Caco-2 (cell line): ENCODE data around the gene EXOC2. TPM values are rescaled to one million over a fixed set of nuclear protein-coding genes. Genes with fewer than 3 reads are reported as not detected.

Experiments used
- BruUV-seq: library from RNA; stranded (reverse); fragments of 400-500 nt; replicated peaks from 2 replicates; lab custom pipeline; 2021; lab: Mats Ljungman, UMichigan
- CTCF ChIA-PET: fragments of 300-600 bp; sonication (Branson Sonifier 250); formaldehyde crosslinking; loops from one replicate; lab custom pipeline; 2022; ENCODE audit warnings: antibody characterized with exemption; lab: Charles Lee
- POLR2A ChIA-PET: fragments of 300-600 bp; sonication (Branson Sonifier 250); formaldehyde crosslinking; loops from one replicate; lab custom pipeline; 2022; ENCODE audit warnings: antibody characterized with exemption; lab: Charles Lee
- DNase-seq, 2 experiments: peaks; one replicate each; pipeline versions ENCODE4 v3.0.0 to v3.0.0-alpha.2; 2020 to 2022
- H3K27me3 ChIP-seq: replicated peaks from 2 replicates; pipeline ENCODE4 v1.6.0; 2011; ENCODE audit warnings: low read length; ENCODE audit not compliant: control insufficient read depth, insufficient read depth
- H3K36me3 ChIP-seq: 2 replicates; pipeline ENCODE4 v1.5.1; 2011; ENCODE audit warnings: low read length; ENCODE audit not compliant: control insufficient read depth, insufficient read depth
- H3K4me1 ChIP-seq: fragments of 250-450 bp; sonication (Bioruptor Pico); 2 replicates; pipeline ENCODE4 v1.5.1; 2020; ENCODE audit warnings: mild to moderate bottlenecking
- H3K4me3 ChIP-seq: 2 replicates; pipeline ENCODE4 v1.5.1; 2011; ENCODE audit warnings: low read depth, mild to moderate bottlenecking, control low read depth, low read length
- H3K9me3 ChIP-seq: fragments of 250-450 bp; sonication (Bioruptor Pico); 2 replicates; pipeline ENCODE4 v1.5.1; 2020; ENCODE audit warnings: mild to moderate bottlenecking, moderate library complexity
- H3K27ac Mint-ChIP-seq: one replicate; pipeline ENCODE4 v1.8.0; 2022; ENCODE audit warnings: mixed read lengths; ENCODE audit not compliant: unreplicated experiment
- H3K27me3 Mint-ChIP-seq: one replicate; pipeline ENCODE4 v1.8.0; 2022; ENCODE audit warnings: mixed read lengths; ENCODE audit not compliant: insufficient read depth, unreplicated experiment
- H3K36me3 Mint-ChIP-seq: one replicate; pipeline ENCODE4 v1.8.0; 2022; ENCODE audit warnings: mild to moderate bottlenecking, mixed read lengths; ENCODE audit not compliant: insufficient read depth, unreplicated experiment
- H3K4me1 Mint-ChIP-seq: one replicate; pipeline ENCODE4 v1.8.0; 2022; ENCODE audit warnings: low read depth, mixed read lengths; ENCODE audit not compliant: unreplicated experiment
- H3K4me3 Mint-ChIP-seq: one replicate; pipeline ENCODE4 v1.8.0; 2022; ENCODE audit warnings: mild to moderate bottlenecking, moderate library complexity, mixed read lengths; ENCODE audit not compliant: unreplicated experiment
- H3K9me3 Mint-ChIP-seq: one replicate; pipeline ENCODE4 v1.8.0; 2022; ENCODE audit warnings: mixed read lengths; ENCODE audit not compliant: unreplicated experiment
- CTCF ChIP-seq, 2 experiments: fragments of 200-600 bp in 1 of 2; IDR thresholded peaks; 1 replicate in 1 of 2; 2 replicates in 1 of 2; pipeline versions ENCODE4 v1.5.1 to v1.8.0; 2011 to 2022; ENCODE audit warnings: antibody characterized with exemption in 1 of 2, control low read depth in 1 of 2, inconsistent platforms in 1 of 2, low read depth in 1 of 2, low read length in 1 of 2, mild to moderate bottlenecking in 1 of 2, moderate library complexity in 1 of 2; ENCODE audit not compliant: insufficient read depth in 1 of 2, severe bottlenecking in 1 of 2, unreplicated experiment in 1 of 2
- intact Hi-C: fragments of 100-400 bp; cut with micrococcal nuclease; formaldehyde crosslinking; loops from one replicate; pipeline ENCODE4 v1.10.0; 2022; ENCODE audit not compliant: unreplicated experiment
- total RNA-seq: library from RNA; stranded (reverse); gene quantifications from 2 replicates; pipeline ENCODE4 v1.2.3, GENCODE V29; 2022

EXOC2 gene
- total RNA-seq, 1 experiment from 2014 or later = 21.4 TPM

- no peaks in the 10 kb centered on the region for H3K27me3 ChIP-seq
- H3K27me3 Mint-ChIP-seq = no peaks in the 10 kb centered on the region
- intact Hi-C loops = no loop called here
- DNase-seq = no peak
- ChIA-PET CTCF (no interaction called here), POLR2A (no interaction called here)
- peaks cover 6% of the 10 kb centered on the region for H3K4me1 Mint-ChIP-seq
- BruUV-seq = no TSS peak
- TF ChIP-seq CTCF (IDR thresholded peaks at IDR 0.05; ENCODE audit: insufficient read depth in 1 of 2, low read depth in 1 of 2, low read length in 1 of 2, severe bottlenecking in 1 of 2, unreplicated experiment in 1 of 2) = no peak
- no peak overlapping the region for H3K4me3 ChIP-seq
- 0 out of 2 replicates have a peak, but pooled peaks cover 8% of the 10 kb centered on the region for H3K4me1 ChIP-seq
- no peaks in the 10 kb centered on the region for H3K36me3 ChIP-seq
- H3K36me3 Mint-ChIP-seq = peaks cover under 1% of the 10 kb centered on the region
- H3K27ac Mint-ChIP-seq = no peak overlapping the region
- H3K9me3 Mint-ChIP-seq = no peaks in the 10 kb centered on the region
- no peak overlapping the region for H3K4me3 Mint-ChIP-seq
- H3K9me3 ChIP-seq = no peaks in the 10 kb centered on the region
Measured at GRCh38 chr6:628766-629165, 64.2 kb downstream of the EXOC2 start.

GRCh38 chr6:626236-626635 lies 66.7 kb downstream of the EXOC2 start:
- no TSS peak for BruUV-seq
- Histone ChIP-seq H3K4me3 (no peak overlapping the region), H3K27me3 (no peaks in the 10 kb centered on the region), H3K4me1 (0 out of 2 replicates have a peak, but pooled peaks cover 8% of the 10 kb centered on the region), H3K9me3 (no peaks in the 10 kb centered on the region), H3K36me3 (no peaks in the 10 kb centered on the region)
- H3K4me3 Mint-ChIP-seq = no peak overlapping the region
- no peak overlapping the region for H3K27ac Mint-ChIP-seq
- peaks cover 6% of the 10 kb centered on the region for H3K4me1 Mint-ChIP-seq
- no peak for TF ChIP-seq CTCF (IDR thresholded peaks at IDR 0.05; ENCODE audit: insufficient read depth in 1 of 2, low read depth in 1 of 2, low read length in 1 of 2, severe bottlenecking in 1 of 2, unreplicated experiment in 1 of 2)
- peaks cover 6% of the 10 kb centered on the region for H3K36me3 Mint-ChIP-seq
- ChIA-PET CTCF (no interaction called here), POLR2A (no interaction called here)
- H3K27me3 Mint-ChIP-seq = no peaks in the 10 kb centered on the region
- DNase-seq = no peak
- intact Hi-C loops = no loop called here
- no peaks in the 10 kb centered on the region for H3K9me3 Mint-ChIP-seq

GRCh38 chr6:624979-625378 lies 68.0 kb downstream of the EXOC2 start:
- H3K27me3 Mint-ChIP-seq = no peaks in the 10 kb centered on the region
- H3K9me3 ChIP-seq = no peaks in the 10 kb centered on the region
- H3K36me3 Mint-ChIP-seq = peaks cover 6% of the 10 kb centered on the region
- no peaks in the 10 kb centered on the region for H3K9me3 Mint-ChIP-seq
- no peak overlapping the region for H3K4me3 ChIP-seq
- no peaks in the 10 kb centered on the region for H3K36me3 ChIP-seq
- 0 out of 2 replicates have a peak, but pooled peaks cover 8% of the 10 kb centered on the region for H3K4me1 ChIP-seq
- H3K27me3 ChIP-seq = no peaks in the 10 kb centered on the region
- no peak for TF ChIP-seq CTCF (IDR thresholded peaks at IDR 0.05; ENCODE audit: insufficient read depth in 1 of 2, low read depth in 1 of 2, low read length in 1 of 2, severe bottlenecking in 1 of 2, unreplicated experiment in 1 of 2)
- ChIA-PET CTCF (interaction anchor here (0.8 to 1.0 kb wide), 2 partner anchors 77 to 97 kb away, joined by 4 read pairs; no protein-coding TSS in a partner anchor), POLR2A (no interaction called here)
- peak in 1 of 2 experiments; percentile 8 for DNase-seq
- BruUV-seq = no TSS peak
- no peak overlapping the region for H3K4me3 Mint-ChIP-seq
- H3K4me1 Mint-ChIP-seq = peaks cover 6% of the 10 kb centered on the region
- intact Hi-C loops = no loop called here
- H3K27ac Mint-ChIP-seq = no peak overlapping the region
